HG02678 (cell line): ENCODE results near the gene DNER.
"Not testable (repeated sequence)": the region's sequence is repeated elsewhere in the genome, so short reads cannot be mapped to it uniquely, and the experiment has no call there.

Experiments
- ATAC-seq: cut with Tn5 transposase; IDR thresholded peaks from one replicate; pipeline ENCODE4 v1.9.1; 2021; ENCODE audit warnings: mild to moderate bottlenecking, moderate library complexity; ENCODE audit not compliant: unreplicated experiment

DNER gene

GRCh38 chr2:229627728-229628127 is 86.6 kb downstream of the DNER start:
- ATAC-seq = no peak

GRCh38 chr2:229622495-229623355 is 91.6 kb downstream of the DNER start:
- no peak for ATAC-seq

- no peak for ATAC-seq
Measured at GRCh38 chr2:229620759-229621158, 93.6 kb downstream of the DNER start.

GRCh38 chr2:229620289-229620688 is 94.1 kb downstream of the DNER start:
- ATAC-seq = no peak

- no peak for ATAC-seq
Measured at GRCh38 chr2:229616433-229616832, 97.9 kb downstream of the DNER start.

GRCh38 chr2:229614021-229614420 is 100.3 kb downstream of the DNER start:
- ATAC-seq = not testable (repeated sequence)

GRCh38 chr2:229612384-229612971 is 101.9 kb downstream of the DNER start:
- ATAC-seq = no peak

- ATAC-seq = no peak
Measured at GRCh38 chr2:229611360-229611759, 103.0 kb downstream of the DNER start.

GRCh38 chr2:229610872-229611271 is 103.5 kb downstream of the DNER start:
- no peak for ATAC-seq

- ATAC-seq = no peak
Measured at GRCh38 chr2:229610333-229610732, 104.0 kb downstream of the DNER start.

GRCh38 chr2:229601936-229602335 is 112.4 kb downstream of the DNER start:
- no peak for ATAC-seq

GRCh38 chr2:229601396-229601795 is 113.0 kb downstream of the DNER start:
- ATAC-seq = no peak

- no peak for ATAC-seq
Measured at GRCh38 chr2:229598227-229598626, 116.1 kb downstream of the DNER start.

GRCh38 chr2:229596796-229597195 is 117.6 kb downstream of the DNER start:
- no peak for ATAC-seq

GRCh38 chr2:229591611-229592010 is 122.7 kb downstream of the DNER start:
- ATAC-seq = no peak

- peak; percentile 83 for ATAC-seq
Measured at GRCh38 chr2:229586746-229587705, 127.3 kb downstream of the DNER start.

- no peak for ATAC-seq
Measured at GRCh38 chr2:229586012-229586411, 128.3 kb downstream of the DNER start.

GRCh38 chr2:229582151-229582550 is 132.2 kb downstream of the DNER start:
- ATAC-seq = no peak

- ATAC-seq = no peak
Measured at GRCh38 chr2:229578052-229578846, 136.1 kb downstream of the DNER start.

GRCh38 chr2:229575569-229576315 is 138.6 kb downstream of the DNER start:
- ATAC-seq = no peak
